HCT116 (cell line): ENCODE measurements around the gene SLC6A18. TPM values are rescaled to one million over a fixed set of nuclear protein-coding genes. Genes with fewer than 3 reads are reported as not detected.
A peak's percentile ranks its signal among the peaks of the same experiment; 100 is the strongest.

ENCODE experiments used
- ATAC-seq: fragments of 200-7000 bp; cut with Tn5 transposase; 2 replicates; pipeline ENCODE4 v1.9.1; 2020; ENCODE audit warnings: mild to moderate bottlenecking, moderate library complexity
- BruUV-seq: library from RNA; stranded (reverse); fragments of 400-500 nt; replicated peaks from 2 replicates; lab custom pipeline; 2021; lab: Mats Ljungman, UMichigan
- CTCF ChIA-PET: fragments of 300-600 bp; sonication (Branson Sonifier 250); formaldehyde crosslinking; loops from one replicate; lab custom pipeline; 2021; ENCODE audit warnings: antibody characterized with exemption; lab: Charles Lee
- POLR2A ChIA-PET: fragments of 300-600, 350-600 bp; sonication (Branson Sonifier 250); formaldehyde crosslinking; loops from one replicate; lab custom pipeline; 2021; ENCODE audit warnings: antibody characterized with exemption; lab: Charles Lee
- RAD21 ChIA-PET, 2 experiments: fragments of 300-600 bp; sonication (Branson Sonifier 250); formaldehyde crosslinking; loops; one replicate each; lab custom pipeline; 2023; ENCODE audit warnings: low total read pairs in 2 of 2; ENCODE audit not compliant: uncharacterized antibody in 2 of 2, unreplicated experiment in 2 of 2, low non-redundant PET in 1 of 2; lab: Charles Lee
- DNase-seq: peaks from one replicate; pipeline ENCODE4 v3.0.0-alpha.2; 2010; ENCODE audit warnings: low read depth, low spot score
- H2AFZ ChIP-seq: fragments of 200-600 bp; shearing (Covaris generic), sonication (generic); 2 replicates; pipeline ENCODE4 v1.6.1; 2017; ENCODE audit warnings: low read depth, mixed run types, mixed read lengths, antibody characterized with exemption, low read length; ENCODE audit not compliant: poor library complexity, severe bottlenecking
- H3K27ac ChIP-seq: 2 replicates; pipeline ENCODE4 v1.5.1; 2012; ENCODE audit warnings: low read depth, low read length
- H3K27me3 ChIP-seq: fragments of 200-600 bp; sonication (generic); 2 replicates; pipeline ENCODE4 v1.6.1; 2016; ENCODE audit warnings: mixed run types, low read length, mixed read lengths; ENCODE audit not compliant: insufficient read depth
- H3K36me3 ChIP-seq, 2 experiments: fragments of 200-500 bp in 1 of 2; fragments of 200-600 bp in 1 of 2; sonication (Bioruptor generic) in 1 of 2; sonication (generic) in 1 of 2; 2 replicates each; pipeline versions ENCODE4 v1.5.1 to v1.6.1; 2014 to 2016; ENCODE audit warnings: low read length in 2 of 2, inconsistent platforms in 1 of 2, mixed read lengths in 1 of 2, mixed run types in 1 of 2; ENCODE audit not compliant: insufficient read depth in 2 of 2, control insufficient read depth in 1 of 2
- H3K4me1 ChIP-seq, 2 experiments: fragments of 200-600 bp in 1 of 2; sonication (generic) in 1 of 2; 2 replicates each; pipeline versions ENCODE4 v1.5.1 to v1.6.1; 2012 to 2017; ENCODE audit warnings: low read length in 2 of 2, inconsistent platforms in 1 of 2, mild to moderate bottlenecking in 1 of 2, mixed read lengths in 1 of 2, mixed run types in 1 of 2, moderate library complexity in 1 of 2; ENCODE audit not compliant: insufficient read depth in 2 of 2, control insufficient read depth in 1 of 2
- H3K4me2 ChIP-seq: fragments of 200-600 bp; sonication (generic); 2 replicates; pipeline ENCODE4 v1.6.1; 2017; ENCODE audit warnings: mixed run types, low read length, mixed read lengths
- H3K4me3 ChIP-seq, 2 experiments: fragments of 200-600 bp in 1 of 2; sonication (generic) in 1 of 2; replicated peaks in 1 of 2; 2 replicates each; pipeline ENCODE4 v1.5.1; 2011 to 2016; ENCODE audit warnings: low read length in 2 of 2, control low read depth in 1 of 2, low read depth in 1 of 2, mild to moderate bottlenecking in 1 of 2, mixed read lengths in 1 of 2, mixed run types in 1 of 2
- H3K79me2 ChIP-seq: fragments of 200-600 bp; sonication (generic); 2 replicates; pipeline ENCODE4 v1.6.1; 2017; ENCODE audit warnings: mild to moderate bottlenecking, mixed run types, low read length, moderate library complexity, mixed read lengths; ENCODE audit not compliant: insufficient read depth
- H3K9ac ChIP-seq: fragments of 200-600 bp; sonication (generic); 2 replicates; pipeline ENCODE4 v1.6.1; 2016; ENCODE audit warnings: low read length, mixed read lengths
- H3K9me2 ChIP-seq: fragments of 200-600 bp; sonication (generic), shearing (Covaris generic); 2 replicates; pipeline ENCODE4 v1.6.1; 2017; ENCODE audit warnings: mixed run types, mild to moderate bottlenecking, moderate library complexity; ENCODE audit not compliant: insufficient read depth
- H3K9me3 ChIP-seq, 2 experiments: fragments of 200-500 bp in 1 of 2; fragments of 200-600 bp in 1 of 2; sonication (Bioruptor generic) in 1 of 2; sonication (generic) in 1 of 2; 2 replicates each; pipeline ENCODE4 v1.6.1; 2014 to 2017; ENCODE audit warnings: low read length in 2 of 2, mixed read lengths in 2 of 2, inconsistent platforms in 1 of 2, low read depth in 1 of 2, mild to moderate bottlenecking in 1 of 2, mixed run types in 1 of 2, moderate library complexity in 1 of 2; ENCODE audit not compliant: control insufficient read depth in 1 of 2, insufficient read depth in 1 of 2
- H4K20me1 ChIP-seq: fragments of 200-600 bp; sonication (generic), shearing (Covaris generic); 2 replicates; pipeline ENCODE4 v1.6.1; 2017; ENCODE audit warnings: mixed run types, mild to moderate bottlenecking, moderate library complexity; ENCODE audit not compliant: insufficient read depth
- CBX3 ChIP-seq: IDR thresholded peaks from 2 replicates; pipeline ENCODE4 v1.6.1; 2012; ENCODE audit warnings: low read depth
- ELF1 ChIP-seq: IDR thresholded peaks from 2 replicates; pipeline ENCODE4 v1.6.1; 2012; ENCODE audit warnings: low read depth, borderline replicate concordance
- RAD21 ChIP-seq: IDR thresholded peaks from 2 replicates; pipeline ENCODE4 v1.6.1; 2012; ENCODE audit warnings: low read depth, mild to moderate bottlenecking
- intact Hi-C: fragments of 100-400 bp; cut with micrococcal nuclease; formaldehyde crosslinking; loops from 2 replicates; pipeline ENCODE4 v1.10.0; 2022
- total RNA-seq: library from RNA; stranded (reverse); gene quantifications from one replicate; pipeline ENCODE4 v1.2.1, GENCODE V29; 2021; ENCODE audit not compliant: unreplicated experiment

Gene SLC6A18
- total RNA-seq, 1 experiment from 2014 or later, result not detected

GRCh38 chr5:1232780-1233179, 7.6 kb downstream of the SLC6A18 start:
- ATAC-seq (no peak), DNase-seq (no peak)
- Histone ChIP-seq H4K20me1 (no peaks in the 10 kb centered on the region), H3K4me3 (no peak overlapping the region), H3K27ac (no peak overlapping the region), H3K36me3 (no peaks in the 10 kb centered on the region), H3K9me2 (no peaks in the 10 kb centered on the region), H3K4me1 (peaks cover 0 to under 1% of the 10 kb centered on the region in 2 experiments; a peak in 1 of 4 replicates), H3K9me3 (peaks cover 7 to 9% of the 10 kb centered on the region in 2 experiments; a peak in 2 of 4 replicates), H3K79me2 (no peaks in the 10 kb centered on the region), H3K27me3 (no peaks in the 10 kb centered on the region), H3K4me2 (no peak overlapping the region), H2AFZ (no peak overlapping the region), H3K9ac (no peak overlapping the region)
- no TSS peak for BruUV-seq
- CTCF ChIA-PET, result no interaction called here
- RAD21 ChIA-PET, result interaction anchor here in 1 of 2 experiments (0.8 kb wide), 1 partner anchor 23 kb away, joined by 3 read pairs; no protein-coding TSS in a partner anchor
- no peak for TF ChIP-seq CBX3
- POLR2A ChIA-PET, result no interaction called here
- intact Hi-C loops, result no loop called here

- intact Hi-C loops, result no loop called here
- Histone ChIP-seq H3K36me3 (no peaks in the 10 kb centered on the region), H3K9ac (no peak overlapping the region), H3K4me3 (no peak overlapping the region), H3K27me3 (no peaks in the 10 kb centered on the region), H4K20me1 (no peaks in the 10 kb centered on the region), H3K4me1 (no peaks in the 10 kb centered on the region), H3K79me2 (no peaks in the 10 kb centered on the region), H3K9me3 (peaks cover 7 to 9% of the 10 kb centered on the region in 2 experiments; a peak in 2 of 4 replicates), H3K27ac (no peak overlapping the region), H3K4me2 (no peak overlapping the region), H2AFZ (no peak overlapping the region), H3K9me2 (no peaks in the 10 kb centered on the region)
- 0 out of 2 replicates have a peak, but pooled peaks have one; percentile 15 for TF ChIP-seq RAD21
- TF ChIP-seq ELF1, result no peak
- no peak for TF ChIP-seq CBX3
- ChIA-PET RAD21 (no interaction called here), CTCF (no interaction called here), POLR2A (no interaction called here)
- no peak for DNase-seq
- ATAC-seq, result 0 out of 2 replicates have a peak, but pooled peaks have one; percentile 50
- BruUV-seq, result no TSS peak
These were observed 10.2 kb downstream of the SLC6A18 start for GRCh38 chr5:1235379-1235778.
